Memory B cell (primary cell): Measurements from ENCODE around the gene LILRB5.
A peak's percentile ranks its signal among the peaks of the same experiment; 100 is the strongest.
"Not testable (repeated sequence)": the region's sequence is repeated elsewhere in the genome, so short reads cannot be mapped to it uniquely, and the experiment has no call there.

Source experiments
- ATAC-seq: fragments of 150-1000 bp; cut with Tn5 transposase; 2 replicates; pipeline ENCODE4 v1.10.0; 2021; ENCODE audit warnings: low read depth, mild to moderate bottlenecking, moderate library complexity
- DNase-seq, 2 donors: peaks; one replicate each; pipeline ENCODE4 v3.0.0; 2022; ENCODE audit warnings: low spot score in 2 of 2
- H3K27ac Mint-ChIP-seq: one replicate; pipeline ENCODE4 v1.8.0; 2022; ENCODE audit warnings: mild to moderate bottlenecking, moderate library complexity, mixed read lengths
- H3K27me3 Mint-ChIP-seq: one replicate; pipeline ENCODE4 v1.8.0; 2022; ENCODE audit warnings: mixed read lengths
- H3K36me3 Mint-ChIP-seq: one replicate; pipeline ENCODE4 v1.8.0; 2022; ENCODE audit warnings: mild to moderate bottlenecking, mixed read lengths
- H3K4me1 Mint-ChIP-seq: one replicate; pipeline ENCODE4 v1.8.0; 2022; ENCODE audit warnings: mixed read lengths
- H3K4me3 Mint-ChIP-seq: one replicate; pipeline ENCODE4 v1.8.0; 2022; ENCODE audit warnings: mild to moderate bottlenecking, moderate library complexity, mixed read lengths
- H3K9me3 Mint-ChIP-seq: one replicate; pipeline ENCODE4 v1.8.0; 2022; ENCODE audit warnings: mixed read lengths

Gene LILRB5

GRCh38 chr19:54221947-54222346 is 35.1 kb downstream of the LILRB5 start:
- H3K27me3 Mint-ChIP-seq, result peaks cover 13% of the 10 kb centered on the region
- H3K4me3 Mint-ChIP-seq, H3K4me1 Mint-ChIP-seq, ATAC-seq, H3K36me3 Mint-ChIP-seq, H3K27ac Mint-ChIP-seq, H3K9me3 Mint-ChIP-seq, DNase-seq: not testable (repeated sequence)

- H3K4me1 Mint-ChIP-seq, ATAC-seq, H3K27me3 Mint-ChIP-seq, H3K4me3 Mint-ChIP-seq, DNase-seq, H3K36me3 Mint-ChIP-seq, H3K27ac Mint-ChIP-seq, H3K9me3 Mint-ChIP-seq: not testable (repeated sequence)
Observed at GRCh38 chr19:54219702-54220101, 37.4 kb downstream of the LILRB5 start.

GRCh38 chr19:54218960-54219661 is 38.0 kb downstream of the LILRB5 start:
- Mint-ChIP-seq H3K4me1 (peaks cover 4% of the 10 kb centered on the region), H3K27ac (no peak overlapping the region), H3K27me3 (peaks cover 9% of the 10 kb centered on the region), H3K36me3 (peaks cover 4% of the 10 kb centered on the region), H3K4me3 (no peak overlapping the region), H3K9me3 (no peaks in the 10 kb centered on the region)
- no peak for ATAC-seq
- no peak for DNase-seq

GRCh38 chr19:54218259-54218658 is 38.8 kb downstream of the LILRB5 start:
- H3K4me1 Mint-ChIP-seq, result peaks cover 2% of the 10 kb centered on the region
- ATAC-seq (no peak), DNase-seq (no peak)
- H3K9me3 Mint-ChIP-seq, result no peaks in the 10 kb centered on the region
- peaks cover 4% of the 10 kb centered on the region for H3K36me3 Mint-ChIP-seq
- H3K27ac Mint-ChIP-seq, result no peak overlapping the region
- H3K27me3 Mint-ChIP-seq, result peaks cover 4% of the 10 kb centered on the region
- H3K4me3 Mint-ChIP-seq, result no peak overlapping the region

GRCh38 chr19:54217517-54218247 is 39.4 kb downstream of the LILRB5 start:
- not testable (repeated sequence) for H3K36me3 Mint-ChIP-seq, ATAC-seq, H3K4me3 Mint-ChIP-seq, H3K9me3 Mint-ChIP-seq, H3K27me3 Mint-ChIP-seq, H3K4me1 Mint-ChIP-seq, H3K27ac Mint-ChIP-seq, DNase-seq

- H3K36me3 Mint-ChIP-seq, result peaks cover 5% of the 10 kb centered on the region
- ATAC-seq, result no peak
- no peak overlapping the region for H3K4me3 Mint-ChIP-seq
- H3K9me3 Mint-ChIP-seq, result no peaks in the 10 kb centered on the region
- peaks cover 2% of the 10 kb centered on the region for H3K27me3 Mint-ChIP-seq
- H3K4me1 Mint-ChIP-seq, result no peaks in the 10 kb centered on the region
- H3K27ac Mint-ChIP-seq, result no peak overlapping the region
- no peak for DNase-seq
Observed at GRCh38 chr19:54216869-54217268, 40.2 kb downstream of the LILRB5 start.

GRCh38 chr19:54214734-54215133 is 42.3 kb downstream of the LILRB5 start:
- not testable (repeated sequence) for ATAC-seq, DNase-seq, H3K27ac Mint-ChIP-seq, H3K9me3 Mint-ChIP-seq, H3K27me3 Mint-ChIP-seq, H3K4me3 Mint-ChIP-seq
- H3K36me3 Mint-ChIP-seq, result peaks cover 13% of the 10 kb centered on the region
- H3K4me1 Mint-ChIP-seq, result peaks cover 11% of the 10 kb centered on the region

GRCh38 chr19:54214217-54214616 is 42.9 kb downstream of the LILRB5 start:
- H3K27ac Mint-ChIP-seq, H3K27me3 Mint-ChIP-seq, ATAC-seq, H3K4me3 Mint-ChIP-seq, H3K9me3 Mint-ChIP-seq, DNase-seq: not testable (repeated sequence)
- peaks cover 14% of the 10 kb centered on the region for H3K4me1 Mint-ChIP-seq
- peaks cover 13% of the 10 kb centered on the region for H3K36me3 Mint-ChIP-seq

- no peak overlapping the region for H3K4me3 Mint-ChIP-seq
- peaks cover 17% of the 10 kb centered on the region for H3K36me3 Mint-ChIP-seq
- no peaks in the 10 kb centered on the region for H3K9me3 Mint-ChIP-seq
- peaks cover 31% of the 10 kb centered on the region for H3K4me1 Mint-ChIP-seq
- DNase-seq, result no peak
- peak overlapping the region; percentile 20 for H3K27ac Mint-ChIP-seq
- no peak for ATAC-seq
- no peaks in the 10 kb centered on the region for H3K27me3 Mint-ChIP-seq
Observed at GRCh38 chr19:54211235-54211634, 45.8 kb downstream of the LILRB5 start.

GRCh38 chr19:54209811-54210494 is 47.1 kb downstream of the LILRB5 start:
- H3K4me1 Mint-ChIP-seq, result peaks cover 37% of the 10 kb centered on the region
- no peak for DNase-seq
- peak overlapping the region; percentile 49 for H3K27ac Mint-ChIP-seq
- H3K9me3 Mint-ChIP-seq, result no peaks in the 10 kb centered on the region
- no peak for ATAC-seq
- no peaks in the 10 kb centered on the region for H3K27me3 Mint-ChIP-seq
- no peak overlapping the region for H3K4me3 Mint-ChIP-seq
- H3K36me3 Mint-ChIP-seq, result peaks cover 18% of the 10 kb centered on the region

GRCh38 chr19:54209058-54209810 is 47.8 kb downstream of the LILRB5 start:
- H3K4me3 Mint-ChIP-seq, result no peak overlapping the region
- no peaks in the 10 kb centered on the region for H3K9me3 Mint-ChIP-seq
- no peak for ATAC-seq
- H3K4me1 Mint-ChIP-seq, result peaks cover 44% of the 10 kb centered on the region
- peaks cover 22% of the 10 kb centered on the region for H3K36me3 Mint-ChIP-seq
- H3K27ac Mint-ChIP-seq, result peak overlapping the region; percentile 49
- no peak for DNase-seq
- no peaks in the 10 kb centered on the region for H3K27me3 Mint-ChIP-seq

- Mint-ChIP-seq H3K27me3 (no peaks in the 10 kb centered on the region), H3K27ac (peak overlapping the region; percentile 92), H3K4me3 (peak overlapping the region; percentile 63), H3K36me3 (peaks cover 22% of the 10 kb centered on the region), H3K4me1 (peaks cover 44% of the 10 kb centered on the region), H3K9me3 (no peaks in the 10 kb centered on the region)
- ATAC-seq (no peak), DNase-seq (no peak)
Observed at GRCh38 chr19:54208784-54209057, 48.4 kb downstream of the LILRB5 start.

GRCh38 chr19:54207983-54208783 is 48.9 kb downstream of the LILRB5 start:
- peak in 1 of 2 donors; percentile 34 for DNase-seq
- no peaks in the 10 kb centered on the region for H3K27me3 Mint-ChIP-seq
- H3K9me3 Mint-ChIP-seq, result no peaks in the 10 kb centered on the region
- peaks cover 24% of the 10 kb centered on the region for H3K36me3 Mint-ChIP-seq
- ATAC-seq, result peak; percentile 66
- peaks cover 46% of the 10 kb centered on the region for H3K4me1 Mint-ChIP-seq
- peak overlapping the region; percentile 63 for H3K4me3 Mint-ChIP-seq
- peak overlapping the region; percentile 92 for H3K27ac Mint-ChIP-seq
